Astrocyte (in vitro differentiated cells and primary cell): ENCODE results near the gene CST3.

Experiments
- EZH2 ChIP-seq: IDR thresholded peaks from 2 replicates; pipeline ENCODE4 v1.6.1; 2012; ENCODE audit warnings: mild to moderate bottlenecking, low read length, inconsistent platforms; ENCODE audit not compliant: insufficient read depth
- TF ChIP-seq, protein P1 (sequence below): IDR thresholded peaks from 2 replicates; pipeline ENCODE4 v1.5.1; 2011; ENCODE audit warnings: low read depth, mild to moderate bottlenecking, inconsistent platforms, low read length, moderate library complexity; ENCODE audit not compliant: insufficient read depth

DNA sequence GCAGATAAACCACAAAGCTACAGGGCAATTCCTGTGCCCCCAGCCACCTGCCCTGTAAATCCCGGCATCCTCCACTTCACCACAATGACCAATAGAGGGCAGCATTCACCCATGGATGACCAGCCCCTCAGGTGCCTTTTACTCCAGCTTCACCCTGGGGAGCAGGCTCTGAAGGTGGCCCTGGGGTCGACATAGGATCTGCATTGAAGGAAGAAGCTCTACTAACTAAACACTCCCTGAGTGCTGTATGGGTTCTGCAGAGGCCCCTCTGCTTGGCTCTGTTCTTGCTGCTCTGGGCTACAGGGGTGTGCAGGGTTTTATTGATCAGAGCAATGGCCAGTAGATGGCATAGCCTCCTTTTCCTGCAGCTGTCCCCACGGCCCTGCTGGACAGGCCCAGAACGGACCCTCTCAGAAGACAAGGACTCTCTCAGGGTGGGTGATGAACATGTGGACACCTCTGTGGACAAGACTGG lies 30.8 kb upstream of the CST3 start:
- TF ChIP-seq, protein P1, sequence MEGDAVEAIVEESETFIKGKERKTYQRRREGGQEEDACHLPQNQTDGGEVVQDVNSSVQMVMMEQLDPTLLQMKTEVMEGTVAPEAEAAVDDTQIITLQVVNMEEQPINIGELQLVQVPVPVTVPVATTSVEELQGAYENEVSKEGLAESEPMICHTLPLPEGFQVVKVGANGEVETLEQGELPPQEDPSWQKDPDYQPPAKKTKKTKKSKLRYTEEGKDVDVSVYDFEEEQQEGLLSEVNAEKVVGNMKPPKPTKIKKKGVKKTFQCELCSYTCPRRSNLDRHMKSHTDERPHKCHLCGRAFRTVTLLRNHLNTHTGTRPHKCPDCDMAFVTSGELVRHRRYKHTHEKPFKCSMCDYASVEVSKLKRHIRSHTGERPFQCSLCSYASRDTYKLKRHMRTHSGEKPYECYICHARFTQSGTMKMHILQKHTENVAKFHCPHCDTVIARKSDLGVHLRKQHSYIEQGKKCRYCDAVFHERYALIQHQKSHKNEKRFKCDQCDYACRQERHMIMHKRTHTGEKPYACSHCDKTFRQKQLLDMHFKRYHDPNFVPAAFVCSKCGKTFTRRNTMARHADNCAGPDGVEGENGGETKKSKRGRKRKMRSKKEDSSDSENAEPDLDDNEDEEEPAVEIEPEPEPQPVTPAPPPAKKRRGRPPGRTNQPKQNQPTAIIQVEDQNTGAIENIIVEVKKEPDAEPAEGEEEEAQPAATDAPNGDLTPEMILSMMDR, result peak; percentile 78
- no peak for TF ChIP-seq EZH2
